Stimulated activated CD8-positive, alpha-beta memory T cell treated with anti-CD3 and anti-CD28 coated beads, Interleukin-15, amount 100 ng/mL, for 1 hour (primary cell): ENCODE data around the gene OCA2.
"Not testable (repeated sequence)": the region's sequence is repeated elsewhere in the genome, so short reads cannot be mapped to it uniquely, and the experiment has no call there.

ENCODE experiments used
- DNase-seq: peaks from one replicate; pipeline ENCODE4 v3.0.0-alpha.2; 2020; ENCODE audit warnings: low read depth

The OCA2 gene

GRCh38 chr15:28001641-28002040 lies 97.5 kb downstream of the OCA2 start:
- DNase-seq: no peak

DNA sequence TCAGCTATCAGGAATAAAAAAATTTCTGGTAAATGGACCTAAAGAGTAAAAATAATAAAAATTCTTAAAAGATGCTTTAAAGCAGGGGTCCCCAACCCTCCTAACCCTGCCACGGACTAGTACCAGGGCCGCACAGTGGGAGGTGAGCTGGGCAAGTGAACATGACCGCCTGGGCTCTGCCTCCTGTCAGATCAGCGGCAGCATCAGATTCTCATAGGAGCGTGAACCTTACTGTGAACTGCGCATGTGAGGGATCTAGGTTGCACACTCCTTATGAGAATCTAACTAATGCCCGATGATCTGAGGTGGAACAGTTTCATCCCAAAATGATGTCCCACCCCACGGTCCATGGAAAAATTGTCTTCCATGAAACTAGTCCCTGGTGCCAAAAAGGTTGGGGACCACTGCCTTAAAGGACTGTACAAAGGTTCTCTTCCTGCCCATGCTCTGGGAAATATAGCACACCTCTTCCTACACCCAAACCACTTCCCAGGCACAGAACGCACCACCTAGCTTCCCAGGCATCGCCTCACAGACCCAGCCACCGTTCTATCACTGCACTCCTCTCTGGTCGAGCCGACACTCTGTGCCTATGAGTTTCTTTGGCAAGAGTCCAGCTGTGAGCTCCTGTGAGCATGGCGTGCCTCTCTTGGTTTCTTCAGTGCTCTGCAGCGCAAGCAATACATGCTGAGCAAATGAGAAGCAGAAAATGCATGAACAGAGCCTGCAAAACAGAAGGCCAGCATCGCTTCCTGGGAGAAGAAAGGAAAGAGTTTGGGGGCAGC lies 104.9 kb downstream of the OCA2 start:
- DNase-seq: no peak

DNA sequence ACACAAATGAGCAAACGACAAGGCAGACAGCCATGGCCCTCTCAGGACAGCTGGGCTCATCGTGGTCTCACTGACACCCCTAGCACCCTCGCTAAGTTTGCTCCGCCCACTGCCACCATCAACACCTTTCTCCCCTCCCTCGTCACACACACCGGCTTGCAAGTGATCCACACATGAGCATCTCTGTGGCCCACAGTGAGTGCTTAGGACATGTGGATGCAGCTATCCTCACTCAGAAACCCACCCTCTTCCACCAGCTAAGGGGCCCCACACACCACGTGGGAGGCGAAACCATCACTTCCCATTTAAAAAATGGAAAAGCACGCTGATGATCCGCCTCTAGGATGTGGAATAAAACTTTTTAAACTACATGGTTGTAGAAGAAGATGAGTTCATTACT lies 105.6 kb downstream of the OCA2 start:
- no peak for DNase-seq

DNA sequence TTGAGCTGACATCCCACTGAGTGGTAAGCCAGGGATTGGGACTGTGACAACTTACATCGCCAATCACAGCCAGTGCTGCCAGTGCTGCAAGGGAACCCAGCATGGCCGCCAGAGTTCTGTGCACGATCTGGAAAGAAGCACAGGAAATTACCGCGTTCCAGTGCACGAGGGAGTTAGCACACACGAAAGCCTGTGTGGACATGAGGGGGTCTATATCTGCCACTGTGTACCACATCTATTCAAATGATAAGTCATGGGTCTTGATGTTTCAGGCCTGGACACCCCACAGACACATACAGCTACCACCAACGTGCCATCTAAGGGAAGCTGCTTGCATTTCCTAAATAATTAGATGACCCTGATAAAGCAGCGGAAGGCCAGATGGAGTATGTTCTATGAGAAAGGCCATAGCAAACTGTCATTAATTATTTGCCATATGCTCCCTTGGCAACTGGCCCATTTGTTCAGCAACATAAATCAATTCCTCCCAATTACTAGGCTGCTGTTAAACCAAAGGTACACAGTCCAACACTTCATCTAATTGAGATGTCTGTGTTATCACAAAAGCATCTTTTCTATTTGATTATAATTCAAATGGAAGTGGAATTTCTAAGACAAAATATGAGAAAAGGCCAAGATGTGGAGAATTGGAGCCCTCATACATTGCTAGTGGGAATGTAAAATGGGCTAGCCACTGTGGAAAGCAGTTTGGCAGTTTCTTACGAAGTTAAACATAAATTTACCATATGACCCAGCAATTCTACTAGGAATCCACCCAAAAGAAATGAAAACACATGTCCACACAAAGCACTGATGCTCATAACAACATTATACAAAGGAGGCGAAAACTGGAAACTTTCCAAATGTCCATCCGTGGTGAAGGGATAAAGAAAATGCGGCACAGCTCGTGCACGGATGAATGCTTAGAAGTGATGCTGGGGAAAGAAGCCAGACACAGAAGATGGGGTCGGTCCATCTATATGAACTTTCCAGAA lies 108.3 kb downstream of the OCA2 start:
- DNase-seq: no peak

GRCh38 chr15:27989838-27990237 lies 109.3 kb downstream of the OCA2 start:
- DNase-seq: no peak

GRCh38 chr15:27989427-27989826 lies 109.7 kb downstream of the OCA2 start:
- no peak for DNase-seq

DNA sequence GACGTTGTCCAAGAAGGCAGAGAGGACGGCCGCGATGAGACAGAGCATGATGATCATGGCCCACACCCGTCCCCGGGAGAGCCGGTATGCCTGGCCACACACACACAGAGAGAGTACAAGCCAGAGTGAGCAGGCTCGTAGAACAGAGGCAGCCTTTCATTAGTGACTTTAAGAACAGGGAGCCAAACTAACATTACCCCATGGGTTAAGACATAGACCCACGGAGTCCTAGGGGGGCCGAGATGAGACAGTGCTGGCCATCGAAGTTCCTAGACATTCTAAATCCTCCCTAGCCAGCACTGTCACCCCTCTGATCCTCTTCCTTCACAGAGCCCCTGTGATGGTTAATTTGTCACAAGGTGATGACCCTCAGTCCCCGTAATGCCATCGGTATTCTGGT lies 114.0 kb downstream of the OCA2 start:
- no peak for DNase-seq

DNA sequence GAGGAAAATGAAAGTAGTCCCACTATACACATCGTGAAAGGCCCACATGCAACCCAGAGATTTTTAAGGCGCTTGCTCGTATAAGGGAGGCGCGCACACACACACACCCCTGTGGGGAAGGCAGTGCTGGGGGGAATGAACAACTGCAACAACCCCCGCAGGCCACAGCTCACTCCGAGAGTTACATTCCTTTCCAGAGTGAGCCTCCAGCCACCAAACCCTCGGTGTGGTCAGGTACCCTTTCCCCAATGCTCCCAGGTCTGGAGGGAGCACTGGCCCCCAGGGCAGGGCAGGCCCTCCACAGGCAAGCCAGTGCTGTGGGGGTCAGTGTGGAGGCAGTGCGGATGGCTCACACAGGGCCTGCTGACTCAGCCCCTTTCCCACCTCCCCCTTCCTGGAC lies 115.6 kb downstream of the OCA2 start:
- no peak for DNase-seq

- DNase-seq: no peak
Measured at GRCh38 chr15:27977696-27978095, 121.4 kb downstream of the OCA2 start.

- no peak for DNase-seq
Measured at GRCh38 chr15:27973886-27974285, 125.2 kb downstream of the OCA2 start.

DNA sequence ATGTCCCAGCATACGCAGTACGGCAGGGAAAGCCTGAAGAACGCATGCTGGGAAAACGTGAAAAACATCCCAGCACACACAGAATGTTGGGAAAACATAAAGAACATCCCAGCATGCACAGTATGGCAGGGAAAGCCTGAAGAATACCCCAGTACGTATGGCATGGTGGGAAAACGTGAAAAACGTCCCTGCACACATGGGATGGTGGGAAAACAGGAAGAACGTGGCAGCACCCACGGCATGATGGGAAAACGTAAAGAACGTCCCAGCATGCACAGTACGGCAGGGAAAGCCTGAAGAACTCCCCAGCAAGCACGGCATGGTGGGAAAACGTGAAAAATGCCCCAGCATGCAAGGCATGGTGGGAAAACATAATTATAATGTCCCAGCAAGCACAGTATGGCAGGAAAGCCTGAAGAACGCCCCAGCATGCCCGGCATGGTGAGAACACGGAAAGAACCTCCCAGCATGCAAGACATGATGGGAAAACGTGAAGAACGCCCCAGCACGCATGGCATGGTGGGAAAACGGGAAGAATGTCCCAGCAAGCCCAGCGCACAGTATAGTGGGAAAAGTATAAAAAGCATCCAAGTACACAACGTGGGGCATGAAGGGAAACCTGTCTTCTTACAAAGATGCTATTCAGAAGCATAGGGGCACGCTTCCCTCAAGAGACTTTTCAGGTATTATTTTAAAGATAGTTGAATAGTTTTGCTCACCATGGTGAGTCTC lies 128.3 kb downstream of the OCA2 start:
- no peak for DNase-seq

DNA sequence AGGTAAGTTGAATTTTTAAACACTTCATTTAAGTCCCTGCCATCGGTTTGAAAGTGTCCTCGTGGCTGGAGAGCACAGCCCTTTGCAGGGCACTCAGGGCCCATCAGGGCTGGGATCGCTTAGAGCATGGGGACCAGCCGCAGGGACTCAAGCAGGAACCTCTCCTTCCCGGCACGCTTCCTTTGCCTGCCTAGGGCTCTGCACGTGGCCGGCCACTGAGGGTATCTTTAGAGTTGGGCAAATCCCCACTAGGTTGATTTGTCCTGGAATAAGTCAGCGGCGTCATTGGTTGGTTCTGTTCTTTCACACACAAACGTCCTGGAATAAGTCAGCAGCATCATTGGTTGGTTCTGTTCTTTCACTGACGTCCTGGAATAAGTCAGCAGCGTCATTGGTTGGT lies 131.6 kb downstream of the OCA2 start:
- no peak for DNase-seq

GRCh38 chr15:27965546-27965945 lies 133.6 kb downstream of the OCA2 start:
- no peak for DNase-seq

DNA sequence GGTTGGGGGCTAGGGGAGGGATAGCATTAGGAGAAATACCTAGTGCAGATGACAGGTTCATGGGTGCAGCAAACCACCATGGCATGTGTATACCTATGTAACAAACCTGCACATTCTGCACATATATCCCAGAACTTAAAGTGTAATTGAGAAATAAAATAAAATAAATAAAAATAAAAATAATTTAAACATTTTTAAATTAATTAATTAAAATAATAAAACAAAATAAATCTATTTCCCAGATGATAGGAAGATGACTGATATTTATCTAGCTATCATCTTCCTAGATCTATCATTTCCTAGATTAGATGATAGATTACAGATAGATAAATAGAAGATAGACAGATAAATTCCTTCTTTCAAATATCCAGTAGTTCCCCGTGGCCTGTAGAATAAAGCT lies 137.3 kb downstream of the OCA2 start:
- DNase-seq: no peak

DNA sequence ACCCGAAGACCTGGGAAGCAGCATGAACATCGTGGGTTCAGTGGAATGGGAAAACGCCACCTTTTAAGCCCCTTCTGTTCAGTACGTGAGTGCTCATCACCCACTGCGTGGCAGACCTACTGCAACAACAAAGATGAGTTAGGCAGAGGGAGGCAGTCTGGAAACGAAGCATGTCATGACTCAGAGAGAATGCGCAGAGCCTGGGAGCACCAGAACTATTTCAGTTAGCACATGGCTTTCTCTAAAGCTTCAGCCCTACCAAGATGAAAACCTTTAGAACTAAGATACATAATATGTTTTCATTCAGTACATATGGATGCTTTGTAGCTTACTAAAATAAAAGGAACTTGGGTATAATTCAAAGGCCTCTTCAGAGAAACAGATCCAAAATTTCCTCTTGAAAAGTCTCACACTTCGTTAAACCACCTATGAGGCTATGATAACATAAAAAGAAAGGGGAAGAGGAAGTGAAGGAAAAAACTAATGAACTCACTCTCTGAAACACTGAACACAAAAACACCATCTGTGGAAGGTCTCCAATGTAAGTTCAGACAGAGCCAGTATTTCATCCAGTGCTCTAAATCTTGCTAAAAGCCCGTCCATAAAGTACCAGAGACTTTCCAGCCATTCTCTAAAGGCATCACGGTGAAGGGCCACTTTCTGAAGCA lies 140.1 kb downstream of the OCA2 start:
- no peak for DNase-seq

GRCh38 chr15:27956285-27956684 lies 142.8 kb downstream of the OCA2 start:
- no peak for DNase-seq

- no peak for DNase-seq
Measured at GRCh38 chr15:27955087-27955486, 144.0 kb downstream of the OCA2 start.

- DNase-seq: not testable (repeated sequence)
Measured at GRCh38 chr15:27952593-27952992, 146.5 kb downstream of the OCA2 start.

DNA sequence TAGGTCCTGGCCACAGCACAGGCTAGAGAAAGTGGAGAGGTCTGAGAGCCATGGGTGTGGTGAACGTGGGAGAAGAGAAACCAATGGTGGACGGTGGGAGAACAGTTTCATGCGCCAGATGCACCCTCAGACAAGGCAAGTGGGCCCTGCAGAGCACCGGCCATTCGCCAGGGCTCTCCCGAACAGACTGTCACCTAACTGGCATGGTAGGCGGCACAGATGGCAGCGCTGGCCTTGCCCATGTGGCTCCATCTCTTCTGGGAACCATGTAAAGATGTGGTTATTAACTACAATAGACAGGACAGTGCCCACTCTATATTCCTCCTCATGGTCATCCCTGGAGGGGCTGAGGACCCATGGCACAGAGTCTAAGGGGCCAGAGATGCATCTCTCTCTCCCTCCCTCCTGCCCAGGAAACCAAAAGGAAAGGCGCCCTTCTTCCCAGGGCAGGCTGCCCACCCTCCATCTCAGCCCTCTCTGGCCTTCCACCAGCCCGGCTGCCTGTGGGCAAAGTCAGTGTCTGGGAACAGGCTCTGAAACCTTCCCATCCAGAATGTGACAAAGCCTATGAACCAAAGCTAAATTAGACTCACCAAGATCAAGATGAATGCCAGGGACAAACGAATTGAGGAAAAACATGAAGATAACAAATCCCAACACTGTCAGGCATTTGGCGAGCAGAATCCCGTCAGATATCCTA lies 147.8 kb downstream of the OCA2 start:
- DNase-seq: no peak

GRCh38 chr15:27949089-27949488 lies 150.0 kb downstream of the OCA2 start:
- DNase-seq: no peak

DNA sequence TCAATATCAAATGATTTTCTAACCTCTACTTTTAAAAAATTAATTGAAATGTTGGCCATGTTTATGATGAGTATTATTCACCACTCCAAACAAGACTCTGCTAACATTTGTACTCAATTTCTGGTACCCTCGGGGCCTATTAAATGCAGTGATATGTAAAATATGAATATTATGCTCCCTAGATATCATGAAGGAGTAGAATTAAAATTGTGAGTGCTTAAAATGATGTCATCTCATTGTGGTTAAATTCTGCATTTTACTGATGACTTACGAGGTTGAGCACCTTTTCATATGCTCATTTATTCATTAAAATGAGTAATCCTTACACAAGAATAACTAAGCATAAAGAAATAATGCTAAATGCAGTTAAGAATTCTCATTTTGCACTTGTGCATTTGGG lies 159.9 kb downstream of the OCA2 start:
- no peak for DNase-seq
